GM19025 (cell line): Measurements from ENCODE around the gene MICAL2.

ENCODE experiments used
- ATAC-seq: cut with Tn5 transposase; IDR thresholded peaks from one replicate; pipeline ENCODE4 v1.9.1; 2021; ENCODE audit warnings: mild to moderate bottlenecking, low read depth, moderate library complexity; ENCODE audit not compliant: unreplicated experiment

Gene MICAL2, protein sequence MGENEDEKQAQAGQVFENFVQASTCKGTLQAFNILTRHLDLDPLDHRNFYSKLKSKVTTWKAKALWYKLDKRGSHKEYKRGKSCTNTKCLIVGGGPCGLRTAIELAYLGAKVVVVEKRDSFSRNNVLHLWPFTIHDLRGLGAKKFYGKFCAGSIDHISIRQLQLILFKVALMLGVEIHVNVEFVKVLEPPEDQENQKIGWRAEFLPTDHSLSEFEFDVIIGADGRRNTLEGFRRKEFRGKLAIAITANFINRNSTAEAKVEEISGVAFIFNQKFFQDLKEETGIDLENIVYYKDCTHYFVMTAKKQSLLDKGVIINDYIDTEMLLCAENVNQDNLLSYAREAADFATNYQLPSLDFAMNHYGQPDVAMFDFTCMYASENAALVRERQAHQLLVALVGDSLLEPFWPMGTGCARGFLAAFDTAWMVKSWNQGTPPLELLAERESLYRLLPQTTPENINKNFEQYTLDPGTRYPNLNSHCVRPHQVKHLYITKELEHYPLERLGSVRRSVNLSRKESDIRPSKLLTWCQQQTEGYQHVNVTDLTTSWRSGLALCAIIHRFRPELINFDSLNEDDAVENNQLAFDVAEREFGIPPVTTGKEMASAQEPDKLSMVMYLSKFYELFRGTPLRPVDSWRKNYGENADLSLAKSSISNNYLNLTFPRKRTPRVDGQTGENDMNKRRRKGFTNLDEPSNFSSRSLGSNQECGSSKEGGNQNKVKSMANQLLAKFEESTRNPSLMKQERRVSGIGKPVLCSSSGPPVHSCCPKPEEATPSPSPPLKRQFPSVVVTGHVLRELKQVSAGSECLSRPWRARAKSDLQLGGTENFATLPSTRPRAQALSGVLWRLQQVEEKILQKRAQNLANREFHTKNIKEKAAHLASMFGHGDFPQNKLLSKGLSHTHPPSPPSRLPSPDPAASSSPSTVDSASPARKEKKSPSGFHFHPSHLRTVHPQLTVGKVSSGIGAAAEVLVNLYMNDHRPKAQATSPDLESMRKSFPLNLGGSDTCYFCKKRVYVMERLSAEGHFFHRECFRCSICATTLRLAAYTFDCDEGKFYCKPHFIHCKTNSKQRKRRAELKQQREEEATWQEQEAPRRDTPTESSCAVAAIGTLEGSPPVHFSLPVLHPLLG

GRCh38 chr11:12110201-12110713 is at the start of gene MICAL2:
Gene MICAL2 (plus strand): TSS chr11:12110590. CDS start chr11:12162156, 51,566 bp downstream.
- ATAC-seq, result peak; percentile 98

- no peak for ATAC-seq
Measured at GRCh38 chr11:12061851-12062560, 48.4 kb upstream of the MICAL2 start.

DNA sequence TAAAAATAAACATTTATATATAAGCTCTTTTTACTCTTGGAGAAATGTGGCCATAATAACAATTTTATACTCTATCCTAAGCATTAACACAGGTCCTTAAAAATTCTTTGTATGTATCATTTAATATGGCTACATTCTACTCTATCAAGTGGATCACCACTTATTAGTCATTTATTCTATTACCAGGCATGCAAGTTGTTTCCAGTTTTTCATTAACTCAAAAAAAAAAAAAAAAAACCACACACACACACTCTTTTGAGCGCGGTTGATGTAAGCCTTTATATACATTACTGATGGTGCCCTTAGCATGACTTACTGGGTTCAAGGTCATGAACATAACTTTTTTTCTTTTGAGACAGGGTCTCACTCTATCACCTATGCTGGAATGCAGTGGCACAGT is 47.1 kb upstream of the MICAL2 start:
- ATAC-seq, result no peak

DNA sequence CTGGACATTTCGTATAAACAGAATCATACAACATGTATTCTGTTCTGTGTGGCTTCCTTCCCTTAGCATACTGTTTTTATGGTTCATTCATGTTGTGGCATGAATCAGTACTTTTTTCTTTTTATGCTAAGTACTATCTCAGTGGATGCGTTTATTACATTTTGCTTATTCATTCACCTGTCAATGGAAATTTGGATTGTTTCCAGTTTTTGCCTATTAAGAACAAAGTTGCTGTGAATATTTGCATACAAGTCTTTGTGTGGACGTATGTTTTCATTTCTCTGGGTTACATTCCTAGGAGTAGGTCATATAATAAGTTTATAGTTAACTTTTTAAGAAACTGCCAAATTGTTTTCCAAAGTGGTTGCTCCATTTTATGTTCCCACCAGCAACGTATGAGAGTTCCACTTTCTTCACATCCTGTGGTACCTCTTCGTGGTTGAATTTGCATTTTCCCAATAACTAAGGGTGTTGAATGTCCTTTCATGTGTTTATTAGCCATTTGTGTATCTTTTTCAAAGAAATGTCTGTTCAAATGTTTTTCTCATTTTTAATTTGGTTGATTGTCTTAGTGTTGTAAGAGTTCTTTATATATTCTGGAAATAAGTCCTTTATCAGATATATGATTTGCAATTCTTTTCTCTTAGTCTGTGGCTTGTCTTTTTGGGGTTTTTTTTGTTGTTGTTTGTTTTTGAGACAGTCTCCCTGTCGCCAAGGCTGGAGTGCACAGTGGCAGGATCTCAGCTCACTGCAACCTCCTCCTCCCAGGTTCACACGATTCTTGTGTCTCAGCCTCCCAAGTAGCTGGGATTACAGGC is 46.0 kb upstream of the MICAL2 start:
- ATAC-seq, result no peak

DNA sequence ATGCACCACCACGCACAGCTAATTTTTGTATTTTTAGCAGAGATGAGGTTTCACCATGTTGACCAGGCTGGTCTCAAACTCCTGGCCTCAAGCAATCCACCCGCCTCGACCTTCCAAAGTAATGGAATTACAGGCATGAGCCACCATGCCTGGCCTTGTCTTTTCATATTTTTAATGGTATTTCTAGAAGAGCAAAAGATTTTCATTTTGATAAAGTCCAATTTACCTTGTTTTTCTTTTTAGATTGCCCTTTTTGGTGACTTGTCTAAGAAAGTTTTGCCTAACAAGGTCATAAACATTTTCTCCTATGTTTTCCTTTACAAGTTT is 45.5 kb upstream of the MICAL2 start:
- no peak for ATAC-seq

GRCh38 chr11:12066056-12066798 is 44.2 kb upstream of the MICAL2 start:
- no peak for ATAC-seq

DNA sequence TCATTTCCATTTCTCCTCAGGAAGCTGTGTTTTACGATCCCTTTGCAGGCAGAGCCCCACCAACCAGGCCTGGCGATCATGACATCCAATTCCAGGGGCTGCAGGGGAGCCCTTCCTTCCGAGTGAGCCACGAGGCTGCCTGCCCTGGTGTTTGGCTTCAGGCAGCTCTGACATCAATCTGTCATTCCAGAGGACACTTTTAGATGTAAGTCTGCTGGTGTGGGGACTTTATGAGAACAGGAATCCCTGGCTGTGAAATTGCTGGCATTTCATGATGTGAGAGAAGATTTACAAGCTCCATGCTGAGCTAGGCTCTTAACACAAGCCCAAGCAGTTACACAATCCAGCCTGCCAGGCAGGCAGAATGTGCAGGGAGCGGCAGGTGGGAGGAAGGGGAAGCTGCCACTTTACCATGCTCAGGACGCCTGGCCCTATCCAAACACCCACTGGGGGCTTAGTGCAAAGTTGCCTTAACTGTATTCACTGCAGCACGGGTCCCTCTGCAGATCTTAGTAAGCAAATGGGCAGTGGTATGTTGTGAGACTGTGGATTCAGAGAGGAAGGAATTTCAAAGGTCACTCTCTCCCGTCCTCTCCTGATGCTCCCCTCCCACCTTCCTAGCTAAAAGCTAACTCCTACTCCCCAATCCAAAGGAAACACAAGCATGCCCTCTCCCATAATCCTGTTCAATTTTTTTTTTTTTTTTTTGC is 43.4 kb upstream of the MICAL2 start:
- no peak for ATAC-seq

GRCh38 chr11:12067796-12068357 is 42.5 kb upstream of the MICAL2 start:
- no peak for ATAC-seq

DNA sequence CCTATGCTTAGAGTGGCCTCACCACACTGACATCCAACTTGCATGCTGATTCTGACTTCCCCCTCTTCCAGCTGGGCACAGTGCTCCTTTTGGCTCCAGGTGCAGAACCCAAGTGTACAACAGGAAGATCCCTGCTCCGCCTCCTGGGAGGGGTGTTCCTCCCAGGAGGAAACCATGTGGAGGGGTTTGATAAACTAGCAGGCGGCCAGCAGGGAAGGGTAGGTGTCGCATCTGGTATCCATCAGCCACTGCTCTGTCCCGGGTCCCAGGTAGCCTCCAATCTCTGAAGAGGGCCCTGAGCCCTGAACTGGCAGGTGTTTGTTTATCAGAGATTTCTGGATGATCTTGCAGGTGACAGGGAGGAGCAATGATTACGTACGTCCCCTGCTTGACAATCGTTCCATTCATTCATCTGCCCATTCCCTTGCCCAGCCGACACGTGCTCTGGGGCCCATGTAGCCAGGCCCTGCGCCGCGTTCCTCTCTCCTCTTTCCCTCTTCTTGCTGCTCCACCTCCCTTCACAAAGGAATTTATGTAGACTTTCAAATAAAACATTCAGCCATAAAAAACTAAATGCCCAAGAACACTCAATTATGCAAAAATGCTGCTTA is 41.2 kb upstream of the MICAL2 start:
- ATAC-seq, result no peak

GRCh38 chr11:12070446-12071267 is 39.7 kb upstream of the MICAL2 start:
- no peak for ATAC-seq

DNA sequence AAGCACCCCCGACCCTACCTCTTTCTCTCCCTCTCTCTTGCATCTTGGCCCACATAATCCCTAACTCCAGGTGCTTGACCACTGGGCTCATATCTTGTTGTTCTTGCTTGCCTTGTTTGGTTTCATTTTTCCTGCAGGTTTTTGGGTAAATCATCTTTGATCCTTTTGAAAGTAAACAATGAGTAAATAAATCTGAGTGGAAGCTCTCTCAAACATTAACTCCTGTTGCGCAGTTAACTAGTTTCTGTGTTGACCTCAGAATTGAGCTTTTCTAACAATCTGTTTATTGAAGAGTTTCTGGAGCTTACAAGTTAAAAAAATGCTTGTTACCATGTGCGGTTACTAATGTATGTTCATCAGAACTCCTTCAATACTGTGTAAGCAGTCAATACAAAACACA is 38.8 kb upstream of the MICAL2 start:
- no peak for ATAC-seq

DNA sequence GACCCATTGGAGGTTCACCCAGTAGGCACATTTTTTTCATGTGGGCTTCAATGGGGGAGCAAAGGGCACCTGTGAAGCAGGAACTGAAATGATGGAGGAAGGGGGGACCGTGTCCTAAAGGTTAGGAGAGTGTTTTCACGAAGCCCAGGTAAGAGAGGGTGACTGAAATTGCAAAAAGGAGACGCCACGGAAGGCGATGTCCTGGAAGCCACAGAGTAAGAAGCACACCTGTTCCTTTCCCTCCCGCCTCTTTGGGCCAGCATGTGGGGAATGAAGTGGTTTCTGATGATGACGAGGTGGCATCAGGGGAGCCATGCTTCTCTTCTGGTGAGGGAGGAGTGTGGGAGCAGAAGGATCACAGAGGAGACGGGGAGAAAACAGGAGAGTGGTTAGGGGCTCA is 37.0 kb upstream of the MICAL2 start:
- ATAC-seq, result no peak

DNA sequence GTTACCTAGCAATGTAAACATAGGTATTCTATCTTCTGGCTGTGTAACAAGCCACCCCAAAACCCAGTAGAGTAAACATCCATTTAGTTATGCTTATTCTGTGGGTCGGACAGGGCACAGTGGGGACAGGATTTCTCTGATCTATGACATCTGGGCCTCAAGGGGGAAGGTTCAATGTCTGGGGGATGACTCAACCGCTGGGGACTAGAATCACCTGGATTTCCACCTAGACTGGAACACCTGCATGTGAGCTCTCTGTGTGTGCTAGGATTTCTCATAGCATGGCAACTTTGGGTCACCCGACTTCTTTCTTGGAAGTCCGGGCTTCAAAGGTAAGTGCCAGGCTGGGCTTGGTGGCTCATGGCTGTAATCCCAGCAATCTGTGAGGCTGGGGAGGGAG is 36.5 kb upstream of the MICAL2 start:
- ATAC-seq, result no peak

DNA sequence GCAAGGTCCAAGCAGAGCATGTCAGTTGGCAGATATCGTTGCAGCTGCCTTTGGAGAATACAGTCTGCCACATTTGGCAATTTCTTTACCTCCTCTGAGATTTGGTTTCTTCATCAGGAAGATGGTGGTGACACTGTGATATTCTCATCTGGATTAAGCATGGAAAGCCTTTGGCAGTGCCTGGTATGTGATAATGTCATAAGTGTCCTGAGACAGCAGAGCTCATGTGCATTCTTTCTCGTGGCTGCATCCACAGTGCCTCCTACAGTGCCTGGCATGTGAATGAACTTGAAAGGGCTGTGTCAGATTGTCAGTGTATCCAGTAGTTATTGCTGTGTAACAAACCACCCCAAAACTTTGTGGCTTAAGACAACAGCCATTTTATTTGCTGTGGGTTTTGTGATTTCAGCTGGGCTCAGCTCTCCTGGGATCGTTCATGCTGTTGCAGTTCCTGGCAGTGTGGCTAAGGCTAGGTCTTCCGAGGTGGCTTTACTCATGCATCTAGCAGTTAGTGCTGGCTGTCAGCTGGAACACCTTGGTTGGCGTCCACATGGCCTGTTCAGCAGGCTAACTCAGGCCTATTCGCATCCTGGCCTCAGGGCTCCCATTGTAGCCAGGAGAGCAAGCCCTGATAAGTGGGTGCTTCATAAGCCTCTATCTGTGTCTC is 35.7 kb upstream of the MICAL2 start:
- ATAC-seq, result no peak

GRCh38 chr11:12075291-12075690 is 35.1 kb upstream of the MICAL2 start:
- no peak for ATAC-seq
